ENCODE data around the gene ALOX5.

DNA sequence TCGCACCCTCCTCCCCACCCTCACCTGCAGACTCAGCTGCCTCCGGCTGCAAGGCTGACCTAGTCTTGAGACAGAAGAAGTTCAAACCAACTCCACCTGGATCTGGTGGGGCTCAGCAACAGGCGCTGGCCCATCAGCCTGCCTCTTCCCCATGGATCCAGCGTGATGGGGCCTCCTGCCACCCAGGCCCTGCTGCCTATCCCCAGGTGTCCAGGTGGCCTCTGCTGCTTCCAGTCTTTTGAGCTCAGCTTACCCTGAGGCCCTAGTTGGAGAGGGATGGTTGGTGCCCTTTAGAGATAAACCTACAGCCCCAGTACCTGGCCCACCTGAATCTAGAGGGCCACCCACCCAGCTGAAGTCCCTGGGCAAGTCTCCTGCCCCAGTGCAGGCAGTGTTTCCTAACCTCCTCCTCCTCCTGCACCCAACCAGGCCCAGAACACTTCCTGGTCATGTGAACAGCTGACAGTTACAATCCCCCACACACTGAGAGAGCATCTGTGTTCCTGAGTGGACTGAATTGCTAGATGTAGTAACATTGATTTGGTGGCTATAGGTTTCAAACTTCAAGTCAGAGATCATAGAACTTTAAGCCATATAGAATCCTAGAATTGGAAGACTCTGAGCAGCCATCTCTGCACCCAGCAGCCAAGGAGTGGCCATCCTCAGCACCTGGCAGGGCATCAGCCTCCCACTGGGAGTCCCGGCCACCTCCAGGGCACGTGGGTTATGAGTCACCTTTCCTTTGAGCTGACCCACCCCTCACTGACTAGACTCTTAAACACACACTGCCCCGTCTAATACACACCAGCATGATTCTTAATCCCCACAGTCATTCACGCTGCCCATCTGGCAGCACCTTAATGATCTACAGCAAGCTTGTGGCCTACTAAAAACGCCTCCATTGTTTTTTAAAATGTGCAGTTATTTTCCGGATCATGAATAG lies 51.9 kb downstream of the ALOX5 start:
- no peak for TF ChIP-seq POLR2A (IDR thresholded peaks at IDR 0.05; ENCODE audit: low read length)
- TF ChIP-seq GATA1 (IDR thresholded peaks at IDR 0.05; ENCODE audit: low read depth, low read length) = no peak
